Rectal smooth muscle tissue (tissue), 1 donor: Measurements from ENCODE around the gene THEM5.
"Not testable (repeated sequence)": the region's sequence is repeated elsewhere in the genome, so short reads cannot be mapped to it uniquely, and the experiment has no call there.

Experiments
- H3K27ac ChIP-seq: one replicate; pipeline ENCODE4 v1.7.0; 2013; ENCODE audit warnings: low read depth, low read length, inconsistent platforms
- H3K27me3 ChIP-seq: one replicate; pipeline ENCODE4 v1.7.0; 2013; ENCODE audit warnings: low read length; ENCODE audit not compliant: control insufficient read depth, insufficient read depth
- H3K36me3 ChIP-seq: one replicate; pipeline ENCODE4 v1.7.0; 2013; ENCODE audit warnings: low read length; ENCODE audit not compliant: control insufficient read depth, insufficient read depth
- H3K4me1 ChIP-seq: one replicate; pipeline ENCODE4 v1.7.0; 2013; ENCODE audit warnings: low read length; ENCODE audit not compliant: control insufficient read depth, insufficient read depth
- H3K4me3 ChIP-seq: one replicate; pipeline ENCODE4 v1.7.0; 2013; ENCODE audit warnings: low read length
- H3K9ac ChIP-seq: one replicate; pipeline ENCODE4 v1.7.0; 2013; ENCODE audit warnings: low read length

THEM5 gene

DNA sequence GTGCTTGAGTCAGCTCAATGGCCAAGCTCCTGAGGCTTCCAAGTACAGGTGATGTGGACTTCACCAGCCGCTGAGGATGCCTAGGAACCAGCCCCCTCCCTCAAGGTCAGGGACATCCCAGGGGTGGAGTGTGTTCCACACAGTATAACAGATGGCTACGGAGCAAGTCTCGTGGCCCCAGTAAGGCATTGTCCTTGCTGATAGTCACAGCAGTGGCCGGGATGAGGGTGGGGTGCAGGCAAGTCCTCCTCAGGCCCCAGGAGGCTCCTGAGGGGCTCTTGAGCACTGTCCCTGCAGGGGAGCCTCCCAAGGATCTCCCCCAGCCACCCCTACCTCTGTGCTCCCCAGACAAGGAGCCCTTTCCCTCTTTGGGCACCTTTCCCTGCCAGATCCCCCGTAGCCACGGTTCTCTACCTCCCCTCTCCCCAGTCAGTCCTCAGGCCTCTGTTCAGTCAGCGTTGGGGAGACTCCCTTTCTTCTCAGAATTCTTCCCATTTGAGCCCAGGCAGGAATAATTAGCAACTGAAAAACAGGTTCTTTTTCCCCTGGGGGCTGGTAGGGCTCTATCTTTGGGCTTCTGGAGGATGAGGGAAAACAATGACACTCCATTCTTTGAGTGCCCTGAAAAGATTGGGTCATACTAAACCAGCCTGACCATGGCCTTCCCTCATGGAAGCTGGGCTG is 7.1 kb upstream of the THEM5 start:
- no peaks in the 10 kb centered on the region for H3K36me3 ChIP-seq
- no peak overlapping the region for H3K27ac ChIP-seq
- H3K4me1 ChIP-seq: no peaks in the 10 kb centered on the region
- H3K9ac ChIP-seq: no peak overlapping the region
- no peaks in the 10 kb centered on the region for H3K27me3 ChIP-seq
- H3K4me3 ChIP-seq: no peak overlapping the region

- Histone ChIP-seq H3K9ac (no peak overlapping the region), H3K4me1 (no peaks in the 10 kb centered on the region), H3K27me3 (no peaks in the 10 kb centered on the region), H3K36me3 (no peaks in the 10 kb centered on the region), H3K27ac (no peak overlapping the region), H3K4me3 (no peak overlapping the region)
Observed at GRCh38 chr1:151859891-151860293, 6.4 kb upstream of the THEM5 start.

GRCh38 chr1:151858886-151859665 is 5.6 kb upstream of the THEM5 start:
- Histone ChIP-seq H3K27ac (no peak overlapping the region), H3K4me1 (no peaks in the 10 kb centered on the region), H3K36me3 (no peaks in the 10 kb centered on the region), H3K9ac (no peak overlapping the region), H3K27me3 (no peaks in the 10 kb centered on the region), H3K4me3 (no peak overlapping the region)

GRCh38 chr1:151858030-151858746 is 4.7 kb upstream of the THEM5 start:
- Histone ChIP-seq H3K4me3 (no peak overlapping the region), H3K27ac (no peak overlapping the region)

DNA sequence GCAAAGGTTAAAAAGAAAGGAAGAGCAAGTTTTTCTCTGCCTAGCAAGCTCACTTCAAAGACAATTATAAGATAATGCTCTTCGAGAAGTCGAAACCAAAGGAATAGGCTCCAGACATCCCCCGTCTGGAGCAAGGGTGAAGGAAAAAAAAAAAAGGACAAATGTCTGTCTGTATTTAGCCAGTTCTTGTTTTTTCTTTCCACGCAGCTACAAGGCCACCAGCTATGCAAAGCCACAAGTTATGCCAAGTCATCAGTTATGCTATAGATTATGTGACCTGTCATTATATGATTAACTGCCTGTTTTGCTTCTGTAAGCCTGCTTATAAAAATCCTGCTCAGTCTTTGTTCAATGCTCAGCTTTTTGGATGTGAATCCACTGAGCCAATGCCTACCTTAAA is 2.4 kb upstream of the THEM5 start:
- H3K27me3 ChIP-seq: peaks cover 3% of the 10 kb centered on the region
- no peak overlapping the region for H3K27ac ChIP-seq
- no peak overlapping the region for H3K4me3 ChIP-seq
- no peak overlapping the region for H3K9ac ChIP-seq
- H3K36me3 ChIP-seq: no peaks in the 10 kb centered on the region
- H3K4me1 ChIP-seq: no peaks in the 10 kb centered on the region

More at GRCh38 chr1:151858030-151858746, 4.7 kb upstream of the THEM5 start:
- Histone ChIP-seq H3K36me3 (no peaks in the 10 kb centered on the region), H3K9ac (no peak overlapping the region), H3K27me3 (no peaks in the 10 kb centered on the region), H3K4me1 (no peaks in the 10 kb centered on the region)

GRCh38 chr1:151855516-151855915 is 2.0 kb upstream of the THEM5 start:
- H3K36me3 ChIP-seq, H3K4me1 ChIP-seq, H3K27ac ChIP-seq, H3K9ac ChIP-seq, H3K4me3 ChIP-seq, H3K27me3 ChIP-seq: not testable (repeated sequence)

GRCh38 chr1:151854658-151855057 is 1.1 kb upstream of the THEM5 start:
- no peaks in the 10 kb centered on the region for H3K36me3 ChIP-seq
- peaks cover 3% of the 10 kb centered on the region for H3K27me3 ChIP-seq
- H3K27ac ChIP-seq: no peak overlapping the region
- no peak overlapping the region for H3K9ac ChIP-seq
- H3K4me1 ChIP-seq: no peaks in the 10 kb centered on the region
- no peak overlapping the region for H3K4me3 ChIP-seq

DNA sequence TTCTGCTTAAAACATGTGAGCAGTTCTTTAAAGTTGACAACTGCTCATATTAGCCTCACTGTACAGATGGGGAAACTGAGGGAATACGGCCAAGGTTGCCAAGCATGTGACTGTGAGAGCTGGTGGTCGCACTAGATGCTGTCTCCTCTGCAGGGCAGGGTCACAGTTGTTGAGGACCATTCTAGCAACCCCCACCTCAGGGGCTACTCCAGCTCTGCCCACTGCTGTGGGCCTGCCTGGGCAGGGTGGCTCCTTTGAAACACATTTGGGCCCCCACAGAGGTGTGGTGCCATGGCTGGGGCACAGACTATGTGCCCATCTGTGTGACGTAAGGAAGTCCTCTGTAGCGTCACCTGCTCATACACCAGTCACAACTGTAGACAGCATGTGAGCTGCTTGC is 779 bp downstream of the THEM5 start:
- peaks cover 3% of the 10 kb centered on the region for H3K27me3 ChIP-seq
- H3K36me3 ChIP-seq: no peaks in the 10 kb centered on the region
- H3K27ac ChIP-seq: no peak overlapping the region

GRCh38 chr1:151851886-151852285 is 1.6 kb downstream of the THEM5 start:
- Histone ChIP-seq H3K27me3 (peaks cover 3% of the 10 kb centered on the region), H3K36me3 (no peaks in the 10 kb centered on the region), H3K4me1 (no peaks in the 10 kb centered on the region), H3K9ac (no peak overlapping the region), H3K4me3 (no peak overlapping the region), H3K27ac (no peak overlapping the region)

More for the DNA sequence above, 779 bp downstream of the THEM5 start:
- Histone ChIP-seq H3K4me3 (no peak overlapping the region), H3K9ac (no peak overlapping the region), H3K4me1 (no peaks in the 10 kb centered on the region)

- no peaks in the 10 kb centered on the region for H3K36me3 ChIP-seq
- H3K4me3 ChIP-seq: no peak overlapping the region
- H3K9ac ChIP-seq: no peak overlapping the region
- H3K4me1 ChIP-seq: no peaks in the 10 kb centered on the region
- peaks cover 3% of the 10 kb centered on the region for H3K27me3 ChIP-seq
- H3K27ac ChIP-seq: no peak overlapping the region
Observed at GRCh38 chr1:151849871-151850270, 3.6 kb downstream of the THEM5 start.

DNA sequence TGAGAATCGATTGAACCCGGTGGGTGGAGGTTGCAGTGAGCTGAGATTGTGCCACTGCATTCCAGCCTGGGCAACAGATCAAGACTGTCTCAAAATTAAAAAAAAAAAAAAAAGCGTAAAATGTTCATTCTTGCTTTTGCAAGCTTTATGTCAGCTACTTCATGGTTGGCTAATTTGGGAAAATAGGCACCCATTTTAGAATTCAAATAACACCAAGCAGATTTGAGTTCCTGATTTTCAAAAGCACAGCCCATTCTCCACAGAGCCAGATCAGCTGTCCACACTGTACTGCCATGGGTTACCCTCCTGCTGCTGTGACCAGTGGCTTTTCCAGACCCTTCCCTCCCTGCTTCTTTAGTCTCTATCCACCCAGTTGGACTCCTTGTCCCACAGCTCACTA is 4.4 kb downstream of the THEM5 start:
- H3K27ac ChIP-seq: no peak overlapping the region
- no peaks in the 10 kb centered on the region for H3K36me3 ChIP-seq
- peaks cover 3% of the 10 kb centered on the region for H3K27me3 ChIP-seq
- no peak overlapping the region for H3K9ac ChIP-seq
- H3K4me1 ChIP-seq: no peaks in the 10 kb centered on the region
- H3K4me3 ChIP-seq: no peak overlapping the region

DNA sequence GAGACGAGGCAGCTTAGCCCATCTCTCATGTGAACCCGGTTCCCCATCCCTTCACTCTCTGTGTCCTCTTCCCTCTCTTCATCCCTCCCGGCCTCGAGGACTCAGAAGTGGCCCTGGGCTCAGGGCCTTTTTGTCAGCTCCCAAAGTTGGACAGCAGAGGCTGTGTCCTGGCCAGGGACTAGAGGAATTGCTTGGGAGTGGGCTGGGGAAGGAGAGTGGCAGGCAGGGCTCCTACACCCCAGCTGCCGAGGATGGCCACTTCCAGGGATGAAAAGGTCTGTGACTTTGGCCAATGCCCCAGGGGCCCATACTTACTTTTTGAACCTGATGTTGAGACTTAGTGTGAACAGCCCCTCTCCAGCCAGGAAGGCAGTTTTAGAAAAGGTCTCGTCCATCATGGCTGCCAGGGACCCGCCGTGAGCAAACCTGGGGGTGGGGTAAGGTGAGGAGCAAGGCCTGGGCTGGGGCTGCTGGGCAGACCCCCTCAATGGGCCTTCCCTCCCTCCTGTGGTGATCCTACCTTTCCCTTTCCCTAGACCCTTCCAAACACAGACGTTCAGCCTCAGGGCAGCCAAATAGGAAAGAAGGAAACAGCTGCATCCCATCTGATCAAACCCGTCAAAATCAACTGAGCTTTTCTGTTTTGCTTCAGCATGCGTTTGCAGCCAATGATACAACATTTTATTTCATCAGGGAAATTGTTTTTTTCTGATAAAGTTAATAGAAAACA is 5.5 kb downstream of the THEM5 start:
- Histone ChIP-seq H3K36me3 (no peaks in the 10 kb centered on the region), H3K4me3 (no peak overlapping the region), H3K4me1 (no peaks in the 10 kb centered on the region), H3K27me3 (peaks cover 3% of the 10 kb centered on the region), H3K9ac (no peak overlapping the region), H3K27ac (no peak overlapping the region)
